Caco-2 (cell line): ENCODE data around the gene HHAT. TPM values are rescaled to one million over a fixed set of nuclear protein-coding genes. Genes with fewer than 3 reads are reported as not detected.

Experiments
- BruUV-seq: library from RNA; stranded (reverse); fragments of 400-500 nt; replicated peaks from 2 replicates; lab custom pipeline; 2021; lab: Mats Ljungman, UMichigan
- CTCF ChIA-PET: fragments of 300-600 bp; sonication (Branson Sonifier 250); formaldehyde crosslinking; loops from one replicate; lab custom pipeline; 2022; ENCODE audit warnings: antibody characterized with exemption; lab: Charles Lee
- POLR2A ChIA-PET: fragments of 300-600 bp; sonication (Branson Sonifier 250); formaldehyde crosslinking; loops from one replicate; lab custom pipeline; 2022; ENCODE audit warnings: antibody characterized with exemption; lab: Charles Lee
- DNase-seq, 2 experiments: peaks; one replicate each; pipeline versions ENCODE4 v3.0.0 to v3.0.0-alpha.2; 2020 to 2022
- H3K27me3 ChIP-seq: replicated peaks from 2 replicates; pipeline ENCODE4 v1.6.0; 2011; ENCODE audit warnings: low read length; ENCODE audit not compliant: control insufficient read depth, insufficient read depth
- H3K36me3 ChIP-seq: 2 replicates; pipeline ENCODE4 v1.5.1; 2011; ENCODE audit warnings: low read length; ENCODE audit not compliant: control insufficient read depth, insufficient read depth
- H3K4me1 ChIP-seq: fragments of 250-450 bp; sonication (Bioruptor Pico); 2 replicates; pipeline ENCODE4 v1.5.1; 2020; ENCODE audit warnings: mild to moderate bottlenecking
- H3K4me3 ChIP-seq: 2 replicates; pipeline ENCODE4 v1.5.1; 2011; ENCODE audit warnings: low read depth, mild to moderate bottlenecking, control low read depth, low read length
- H3K9me3 ChIP-seq: fragments of 250-450 bp; sonication (Bioruptor Pico); 2 replicates; pipeline ENCODE4 v1.5.1; 2020; ENCODE audit warnings: mild to moderate bottlenecking, moderate library complexity
- H3K27ac Mint-ChIP-seq: one replicate; pipeline ENCODE4 v1.8.0; 2022; ENCODE audit warnings: mixed read lengths; ENCODE audit not compliant: unreplicated experiment
- H3K27me3 Mint-ChIP-seq: one replicate; pipeline ENCODE4 v1.8.0; 2022; ENCODE audit warnings: mixed read lengths; ENCODE audit not compliant: insufficient read depth, unreplicated experiment
- H3K36me3 Mint-ChIP-seq: one replicate; pipeline ENCODE4 v1.8.0; 2022; ENCODE audit warnings: mild to moderate bottlenecking, mixed read lengths; ENCODE audit not compliant: insufficient read depth, unreplicated experiment
- H3K4me1 Mint-ChIP-seq: one replicate; pipeline ENCODE4 v1.8.0; 2022; ENCODE audit warnings: low read depth, mixed read lengths; ENCODE audit not compliant: unreplicated experiment
- H3K4me3 Mint-ChIP-seq: one replicate; pipeline ENCODE4 v1.8.0; 2022; ENCODE audit warnings: mild to moderate bottlenecking, moderate library complexity, mixed read lengths; ENCODE audit not compliant: unreplicated experiment
- H3K9me3 Mint-ChIP-seq: one replicate; pipeline ENCODE4 v1.8.0; 2022; ENCODE audit warnings: mixed read lengths; ENCODE audit not compliant: unreplicated experiment
- intact Hi-C: fragments of 100-400 bp; cut with micrococcal nuclease; formaldehyde crosslinking; loops from one replicate; pipeline ENCODE4 v1.10.0; 2022; ENCODE audit not compliant: unreplicated experiment
- total RNA-seq: library from RNA; stranded (reverse); gene quantifications from 2 replicates; pipeline ENCODE4 v1.2.3, GENCODE V29; 2022
- TF ChIP-seq, protein P1 (sequence below), 2 experiments: fragments of 200-600 bp in 1 of 2; IDR thresholded peaks; 1 replicate in 1 of 2; 2 replicates in 1 of 2; pipeline versions ENCODE4 v1.5.1 to v1.8.0; 2011 to 2022; ENCODE audit warnings: antibody characterized with exemption in 1 of 2, control low read depth in 1 of 2, inconsistent platforms in 1 of 2, low read depth in 1 of 2, low read length in 1 of 2, mild to moderate bottlenecking in 1 of 2, moderate library complexity in 1 of 2; ENCODE audit not compliant: insufficient read depth in 1 of 2, severe bottlenecking in 1 of 2, unreplicated experiment in 1 of 2

The HHAT gene
- total RNA-seq, 1 experiment from 2014 or later, result 3.9 TPM

- ChIA-PET CTCF (no interaction called here), POLR2A (no interaction called here)
- H3K4me3 Mint-ChIP-seq, result no peak overlapping the region
- H3K4me3 ChIP-seq, result no peak overlapping the region
- H3K27me3 Mint-ChIP-seq, result peaks cover 8% of the 10 kb centered on the region
- H3K4me1 ChIP-seq, result no peaks in the 10 kb centered on the region
- no peaks in the 10 kb centered on the region for H3K9me3 ChIP-seq
- no peaks in the 10 kb centered on the region for H3K27me3 ChIP-seq
- H3K36me3 Mint-ChIP-seq, result no peaks in the 10 kb centered on the region
- TF ChIP-seq, protein P1, sequence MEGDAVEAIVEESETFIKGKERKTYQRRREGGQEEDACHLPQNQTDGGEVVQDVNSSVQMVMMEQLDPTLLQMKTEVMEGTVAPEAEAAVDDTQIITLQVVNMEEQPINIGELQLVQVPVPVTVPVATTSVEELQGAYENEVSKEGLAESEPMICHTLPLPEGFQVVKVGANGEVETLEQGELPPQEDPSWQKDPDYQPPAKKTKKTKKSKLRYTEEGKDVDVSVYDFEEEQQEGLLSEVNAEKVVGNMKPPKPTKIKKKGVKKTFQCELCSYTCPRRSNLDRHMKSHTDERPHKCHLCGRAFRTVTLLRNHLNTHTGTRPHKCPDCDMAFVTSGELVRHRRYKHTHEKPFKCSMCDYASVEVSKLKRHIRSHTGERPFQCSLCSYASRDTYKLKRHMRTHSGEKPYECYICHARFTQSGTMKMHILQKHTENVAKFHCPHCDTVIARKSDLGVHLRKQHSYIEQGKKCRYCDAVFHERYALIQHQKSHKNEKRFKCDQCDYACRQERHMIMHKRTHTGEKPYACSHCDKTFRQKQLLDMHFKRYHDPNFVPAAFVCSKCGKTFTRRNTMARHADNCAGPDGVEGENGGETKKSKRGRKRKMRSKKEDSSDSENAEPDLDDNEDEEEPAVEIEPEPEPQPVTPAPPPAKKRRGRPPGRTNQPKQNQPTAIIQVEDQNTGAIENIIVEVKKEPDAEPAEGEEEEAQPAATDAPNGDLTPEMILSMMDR (IDR thresholded peaks at IDR 0.05; ENCODE audit: insufficient read depth in 1 of 2, low read depth in 1 of 2, low read length in 1 of 2, severe bottlenecking in 1 of 2, unreplicated experiment in 1 of 2), result no peak
- no peaks in the 10 kb centered on the region for H3K36me3 ChIP-seq
- no peak for DNase-seq
- intact Hi-C loops, result no loop called here
- H3K4me1 Mint-ChIP-seq, result no peaks in the 10 kb centered on the region
- no TSS peak for BruUV-seq
- no peak overlapping the region for H3K27ac Mint-ChIP-seq
- H3K9me3 Mint-ChIP-seq, result no peaks in the 10 kb centered on the region
Observed at GRCh38 chr1:210321552-210321951, 7.2 kb upstream of the HHAT start.

DNA sequence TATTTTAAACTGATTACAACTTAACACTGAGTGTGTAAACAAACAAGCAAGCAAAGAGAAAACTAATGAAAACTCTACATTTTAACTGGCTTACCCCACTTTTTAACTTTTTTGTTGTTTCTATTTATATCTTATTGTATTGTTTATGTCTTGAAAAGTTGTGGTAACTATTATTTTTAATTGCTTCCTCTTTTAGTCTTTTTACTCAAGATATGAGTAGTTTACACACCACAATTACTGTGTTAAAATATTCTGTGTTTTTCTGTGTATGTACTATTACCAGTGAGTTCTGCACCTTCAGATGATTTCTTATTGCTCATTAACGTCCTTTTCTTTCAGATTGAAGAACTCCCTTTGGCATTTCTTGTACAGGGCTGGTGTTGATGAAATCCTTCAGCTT lies 4.7 kb upstream of the HHAT start:
- H3K36me3 ChIP-seq, result no peaks in the 10 kb centered on the region
- H3K9me3 ChIP-seq, result no peaks in the 10 kb centered on the region
- no peaks in the 10 kb centered on the region for H3K4me1 ChIP-seq
- no peaks in the 10 kb centered on the region for H3K27me3 ChIP-seq
- ChIA-PET POLR2A (no interaction called here), CTCF (no interaction called here)
- intact Hi-C loops, result no loop called here
- Mint-ChIP-seq H3K36me3 (no peaks in the 10 kb centered on the region), H3K4me1 (no peaks in the 10 kb centered on the region), H3K27me3 (peaks cover 4% of the 10 kb centered on the region), H3K4me3 (no peak overlapping the region), H3K9me3 (no peaks in the 10 kb centered on the region), H3K27ac (no peak overlapping the region)
- TF ChIP-seq, protein P1 (IDR thresholded peaks at IDR 0.05; ENCODE audit: insufficient read depth in 1 of 2, low read depth in 1 of 2, low read length in 1 of 2, severe bottlenecking in 1 of 2, unreplicated experiment in 1 of 2), result no peak
- H3K4me3 ChIP-seq, result no peak overlapping the region
- no TSS peak for BruUV-seq
- no peak for DNase-seq

DNA sequence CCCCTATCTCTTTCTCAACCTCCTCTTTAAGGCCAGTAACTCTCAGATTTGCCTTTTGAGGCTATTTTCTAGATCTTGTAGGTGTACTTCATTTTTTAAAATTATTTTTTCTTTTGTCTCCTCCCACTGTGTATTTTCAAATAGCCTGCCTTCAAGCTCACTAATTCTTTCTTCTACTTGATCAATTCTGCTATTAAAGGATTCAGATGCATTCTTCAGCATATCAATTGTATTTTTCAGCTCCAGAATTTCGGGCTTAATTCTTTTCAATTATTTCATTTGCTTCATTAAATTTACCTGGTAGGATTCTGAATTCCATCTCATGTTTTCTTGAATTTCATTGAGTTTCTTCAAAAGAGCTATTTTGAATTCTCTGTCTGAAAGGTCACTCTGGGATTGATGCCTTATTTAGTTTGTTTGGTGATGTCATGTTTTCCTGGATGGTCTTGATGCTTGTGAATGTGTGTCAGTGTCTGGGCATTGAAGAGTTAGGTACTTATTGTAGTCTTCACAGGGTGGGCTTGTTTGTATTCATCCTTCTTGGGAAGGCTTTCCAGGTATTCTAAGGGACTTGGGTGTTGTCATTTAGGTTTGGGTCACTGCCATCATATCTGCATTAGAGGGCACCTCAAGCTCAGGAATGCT lies 3.6 kb upstream of the HHAT start:
- H3K36me3 Mint-ChIP-seq, result no peaks in the 10 kb centered on the region
- no TSS peak for BruUV-seq
- peaks cover 7% of the 10 kb centered on the region for H3K4me1 Mint-ChIP-seq
- intact Hi-C loops, result loop anchor here (5.0 kb wide), 1 partner anchor 42 kb away; no protein-coding TSS in a partner anchor
- Histone ChIP-seq H3K9me3 (no peaks in the 10 kb centered on the region), H3K27me3 (no peaks in the 10 kb centered on the region), H3K4me1 (peaks cover 6% of the 10 kb centered on the region; the same call in 1 of the 2 replicates), H3K4me3 (no peak overlapping the region), H3K36me3 (no peaks in the 10 kb centered on the region)
- H3K4me3 Mint-ChIP-seq, result no peak overlapping the region
- ChIA-PET POLR2A (no interaction called here), CTCF (no interaction called here)
- no peak for DNase-seq
- H3K27me3 Mint-ChIP-seq, result peaks cover 4% of the 10 kb centered on the region
- no peak overlapping the region for H3K27ac Mint-ChIP-seq
- TF ChIP-seq, protein P1 (IDR thresholded peaks at IDR 0.05; ENCODE audit: insufficient read depth in 1 of 2, low read depth in 1 of 2, low read length in 1 of 2, severe bottlenecking in 1 of 2, unreplicated experiment in 1 of 2), result no peak
- H3K9me3 Mint-ChIP-seq, result no peaks in the 10 kb centered on the region
